ENCODE results near the gene PSD4.

The PSD4 gene

DNA sequence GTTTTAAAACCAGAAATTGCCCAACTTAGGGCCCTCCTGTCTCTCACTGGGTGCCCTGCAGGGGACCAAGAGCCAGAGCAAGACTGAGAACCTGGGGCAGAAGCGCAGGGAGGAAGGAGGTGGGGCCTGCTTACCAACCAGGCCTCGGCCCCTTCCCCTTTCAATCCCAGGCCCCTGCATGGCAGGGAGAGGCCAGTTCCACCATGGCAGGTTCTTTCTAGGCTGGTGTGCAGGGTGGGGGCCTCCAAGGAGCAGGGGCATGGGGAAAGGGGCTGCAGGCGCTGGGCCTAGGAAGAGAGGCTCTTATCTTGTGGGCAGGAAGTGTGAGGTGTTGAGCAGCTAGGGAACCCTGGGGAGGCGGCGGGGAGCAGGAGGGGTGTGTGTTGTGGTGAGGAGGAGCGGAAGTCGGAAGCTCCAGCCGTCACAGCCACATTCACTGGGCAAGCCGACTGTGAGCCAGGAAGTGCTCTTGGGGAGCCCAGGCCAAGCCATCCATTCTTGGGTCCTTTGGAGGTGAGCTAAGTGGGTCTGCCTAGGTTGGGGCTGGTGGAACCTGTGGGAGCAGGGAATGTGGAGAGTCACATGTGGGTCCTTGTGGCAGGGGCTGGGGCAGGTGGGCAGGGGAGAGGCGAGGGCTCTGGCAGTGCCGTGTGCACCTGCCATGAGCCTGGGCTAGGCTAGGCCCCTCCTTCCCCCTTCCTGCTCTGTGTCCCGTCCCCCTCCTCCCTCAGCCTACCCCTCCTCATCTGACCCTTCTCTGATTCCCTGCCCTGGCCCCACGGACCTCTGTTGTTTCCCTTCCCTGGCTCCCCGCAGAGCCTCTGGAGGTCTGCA lies at the start of gene PSD4:
PSD4 (plus strand) TSS at position 430 of the 834 bp plus-strand sequence. CDS start 8,486 bp downstream, outside the sequence.
- no peak for DNase-seq

DNA sequence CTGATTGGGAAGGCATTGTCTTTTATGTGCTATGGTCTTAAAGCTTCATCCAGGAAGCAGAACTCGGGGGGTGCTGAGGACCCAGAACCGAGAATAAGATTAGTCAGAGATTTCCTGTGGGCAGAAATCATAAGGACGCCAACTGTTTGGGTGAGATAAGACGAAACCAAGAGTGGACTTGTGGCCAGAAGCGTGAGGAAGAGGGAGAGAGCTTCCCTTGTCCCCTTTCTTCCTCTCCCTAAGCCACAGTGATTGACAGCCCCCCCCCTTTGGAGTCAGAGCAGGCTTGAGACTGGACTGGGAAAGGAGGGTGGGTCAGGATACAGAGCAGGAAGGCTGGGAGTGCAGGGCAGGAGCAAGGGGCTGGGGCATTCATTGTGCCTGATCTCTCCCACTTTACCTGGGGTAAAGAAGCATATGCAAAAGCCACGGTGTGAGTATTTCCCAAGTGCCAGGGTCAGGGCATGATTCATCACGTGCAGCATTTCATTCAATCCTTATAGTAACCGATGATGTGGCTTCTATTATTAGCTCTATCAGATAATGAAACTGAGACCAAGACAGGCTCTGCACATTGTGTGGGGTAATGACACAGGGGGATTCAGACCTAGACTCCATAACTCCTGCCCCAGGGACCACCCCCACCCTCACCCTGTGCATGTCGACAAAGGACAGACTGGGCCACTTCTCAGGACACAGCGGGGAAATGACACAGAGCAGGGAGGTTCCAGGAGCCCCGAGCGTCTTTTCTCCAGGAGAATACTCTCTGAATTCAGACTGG lies 49.4 kb upstream of the PSD4 start:
- DNase-seq, result no peak

DNA sequence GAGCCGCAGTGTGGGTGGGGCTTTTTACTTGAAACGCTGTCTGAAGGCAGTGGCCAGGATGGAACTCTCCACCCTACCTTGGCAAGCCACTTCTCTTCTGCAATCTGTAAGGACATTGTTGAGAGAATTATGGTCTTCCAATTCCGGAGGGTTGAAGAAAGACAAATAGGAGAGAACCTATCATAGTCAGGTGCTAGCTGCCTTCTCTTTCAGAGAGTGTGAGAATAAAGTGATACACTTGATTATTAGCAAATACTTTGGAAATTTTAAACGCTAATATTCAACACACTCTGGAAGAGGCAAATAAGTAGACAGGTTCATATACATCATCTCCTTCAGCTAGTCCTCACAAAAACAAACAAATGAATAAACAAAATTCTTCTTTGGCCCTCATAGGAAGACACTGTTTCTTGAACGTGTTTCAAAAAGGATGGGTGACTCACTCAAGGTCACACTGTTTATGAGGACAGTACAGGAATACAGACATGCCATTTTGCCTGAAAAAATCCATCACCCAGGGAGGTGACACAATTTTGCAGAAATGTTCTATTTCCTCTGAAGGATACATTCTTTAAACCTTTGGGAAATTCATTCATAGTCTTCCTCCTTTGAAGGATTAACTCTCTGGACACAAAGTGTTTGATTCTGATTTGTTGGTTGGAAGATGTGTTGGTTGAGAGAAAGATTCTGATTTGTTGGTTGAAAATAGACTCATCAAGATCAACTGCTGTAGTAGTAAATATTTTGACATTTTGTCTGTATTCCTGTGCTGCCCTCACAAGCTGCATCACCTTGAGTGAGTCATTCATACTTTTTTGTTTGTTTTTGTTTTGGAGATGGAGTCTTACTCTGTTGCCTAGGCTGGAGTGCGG lies 48.6 kb upstream of the PSD4 start:
- no peak for DNase-seq

DNA sequence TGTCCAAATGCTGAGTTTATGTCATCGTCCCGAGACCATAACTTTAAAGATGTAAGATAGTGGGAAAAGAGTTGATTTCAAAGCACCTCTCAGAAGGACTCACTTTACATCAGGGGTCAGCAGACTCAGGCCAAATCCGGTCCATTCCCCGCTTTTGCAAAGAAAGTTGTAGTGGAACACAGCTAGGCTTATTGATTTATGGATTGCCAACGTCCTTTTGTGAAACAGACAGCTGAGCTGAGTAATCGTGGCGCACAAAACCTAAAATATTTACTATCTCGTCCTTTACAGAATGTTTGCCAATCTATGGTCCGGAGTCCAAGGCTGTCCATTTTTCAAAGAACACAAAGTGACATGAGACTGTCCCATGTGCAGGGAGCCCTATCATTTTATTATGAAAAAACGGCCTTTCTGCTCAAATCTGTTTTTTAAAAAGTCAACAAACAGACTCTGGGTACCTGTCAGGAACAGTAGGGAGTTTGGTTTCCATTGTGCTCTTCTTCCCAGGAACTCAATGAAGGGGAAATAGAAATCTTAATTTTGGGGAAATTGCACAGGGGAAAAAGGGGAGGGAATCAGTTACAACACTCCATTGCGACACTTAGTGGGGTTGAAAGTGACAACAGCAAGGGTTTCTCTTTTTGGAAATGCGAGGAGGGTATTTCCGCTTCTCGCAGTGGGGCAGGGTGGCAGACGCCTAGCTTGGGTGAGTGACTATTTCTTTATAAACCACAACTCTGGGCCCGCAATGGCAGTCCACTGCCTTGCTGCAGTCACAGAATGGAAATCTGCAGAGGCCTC lies 46.7 kb upstream of the PSD4 start, which contains the start of gene IL1RN:
IL1RN (plus strand) TSS at position 754 of the 801 bp plus-strand sequence; CDS start at position 781, 27 bp downstream.
- DNase-seq, result no peak

DNA sequence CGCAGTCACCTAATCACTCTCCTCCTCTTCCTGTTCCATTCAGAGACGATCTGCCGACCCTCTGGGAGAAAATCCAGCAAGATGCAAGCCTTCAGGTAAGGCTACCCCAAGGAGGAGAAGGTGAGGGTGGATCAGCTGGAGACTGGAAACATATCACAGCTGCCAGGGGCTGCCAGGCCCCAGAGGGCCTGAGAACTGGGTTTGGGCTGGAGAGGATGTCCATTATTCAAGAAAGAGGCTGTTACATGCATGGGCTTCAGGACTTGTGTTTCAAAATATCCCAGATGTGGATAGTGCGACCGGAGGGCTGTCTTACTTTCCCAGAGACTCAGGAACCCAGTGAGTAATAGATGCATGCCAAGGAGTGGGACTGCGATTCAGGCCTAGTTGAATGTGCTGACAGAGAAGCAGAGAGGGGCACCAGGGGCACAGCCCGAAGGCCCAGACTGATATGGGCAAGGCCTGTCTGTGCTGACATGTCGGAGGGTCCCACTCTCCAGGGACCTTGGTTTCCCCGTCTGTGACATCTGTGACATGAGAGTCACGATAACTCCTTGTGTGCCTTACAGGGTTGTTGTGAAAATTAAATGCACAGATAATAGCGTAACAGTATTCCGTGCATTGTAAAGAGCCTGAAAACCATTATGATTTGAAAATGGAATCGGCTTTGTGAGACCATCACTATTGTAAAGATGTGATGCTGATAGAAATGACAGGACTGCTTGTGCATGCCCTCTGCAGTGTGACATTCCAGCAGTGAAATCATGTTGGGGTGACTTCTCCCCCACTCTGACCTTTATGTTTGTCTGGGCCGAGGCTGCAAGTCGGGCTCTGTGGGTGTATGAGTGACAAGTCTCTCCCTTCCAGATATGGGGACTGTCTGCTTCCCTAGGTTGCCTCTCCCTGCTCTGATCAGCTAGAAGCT lies 45.9 kb upstream of the PSD4 start:
- DNase-seq, result no peak

DNA sequence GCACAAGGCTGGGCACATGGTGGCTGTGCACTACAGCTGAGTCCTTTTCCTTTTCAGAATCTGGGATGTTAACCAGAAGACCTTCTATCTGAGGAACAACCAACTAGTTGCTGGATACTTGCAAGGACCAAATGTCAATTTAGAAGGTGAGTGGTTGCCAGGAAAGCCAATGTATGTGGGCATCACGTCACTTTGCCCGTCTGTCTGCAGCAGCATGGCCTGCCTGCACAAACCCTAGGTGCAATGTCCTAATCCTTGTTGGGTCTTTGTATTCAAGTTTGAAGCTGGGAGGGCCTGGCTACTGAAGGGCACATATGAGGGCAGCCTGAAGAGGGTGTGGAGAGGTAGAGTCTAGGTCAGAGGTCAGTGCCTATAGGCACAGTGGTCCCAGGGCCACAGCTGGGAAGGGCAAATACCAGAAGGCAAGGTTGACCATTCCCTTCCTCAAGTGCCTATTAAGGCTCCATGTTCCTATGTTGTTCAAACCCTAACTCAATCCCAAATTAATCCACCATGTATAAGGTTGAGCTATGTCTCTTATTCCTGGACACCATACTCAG lies 44.2 kb upstream of the PSD4 start:
- DNase-seq, result no peak

DNA sequence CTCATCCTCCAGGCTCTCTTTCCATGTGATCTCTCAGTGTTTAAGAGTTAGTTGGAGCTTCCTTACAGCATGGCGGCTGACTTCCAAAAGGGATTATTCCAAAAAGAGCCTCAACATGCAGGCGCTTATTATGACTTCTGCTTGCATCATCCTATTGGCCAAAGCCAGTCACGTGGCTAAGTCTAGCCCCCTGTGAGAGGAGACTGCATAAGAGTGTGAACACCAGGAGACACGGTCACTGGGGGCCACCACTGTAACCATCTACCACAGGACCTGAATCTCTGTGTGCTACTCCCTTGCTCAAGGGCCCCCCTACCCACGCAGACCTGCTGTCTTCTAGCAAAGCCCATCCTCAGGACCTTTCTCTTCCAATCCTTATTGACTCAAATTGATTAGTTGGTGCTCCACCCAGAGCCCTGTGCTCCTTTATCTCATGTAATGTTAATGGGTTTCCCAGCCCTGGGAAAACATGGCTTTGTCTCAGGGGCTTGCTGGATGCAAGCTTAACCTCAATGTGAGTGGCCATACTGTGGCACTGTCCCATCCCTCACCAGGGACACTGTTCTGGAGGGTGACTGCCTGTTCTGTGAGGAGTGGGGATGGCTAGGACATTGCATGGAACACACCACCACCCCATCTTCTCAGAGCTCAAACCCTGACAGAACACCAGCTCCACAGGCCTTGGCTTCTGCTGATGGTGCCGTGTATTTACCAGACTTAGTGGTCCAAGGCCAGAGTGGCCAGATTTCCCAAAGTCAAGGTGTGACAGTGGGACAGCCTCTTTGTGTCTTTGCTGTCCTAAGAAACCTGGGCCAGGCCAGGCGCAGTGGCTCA lies 42.2 kb upstream of the PSD4 start:
- no peak for DNase-seq

DNA sequence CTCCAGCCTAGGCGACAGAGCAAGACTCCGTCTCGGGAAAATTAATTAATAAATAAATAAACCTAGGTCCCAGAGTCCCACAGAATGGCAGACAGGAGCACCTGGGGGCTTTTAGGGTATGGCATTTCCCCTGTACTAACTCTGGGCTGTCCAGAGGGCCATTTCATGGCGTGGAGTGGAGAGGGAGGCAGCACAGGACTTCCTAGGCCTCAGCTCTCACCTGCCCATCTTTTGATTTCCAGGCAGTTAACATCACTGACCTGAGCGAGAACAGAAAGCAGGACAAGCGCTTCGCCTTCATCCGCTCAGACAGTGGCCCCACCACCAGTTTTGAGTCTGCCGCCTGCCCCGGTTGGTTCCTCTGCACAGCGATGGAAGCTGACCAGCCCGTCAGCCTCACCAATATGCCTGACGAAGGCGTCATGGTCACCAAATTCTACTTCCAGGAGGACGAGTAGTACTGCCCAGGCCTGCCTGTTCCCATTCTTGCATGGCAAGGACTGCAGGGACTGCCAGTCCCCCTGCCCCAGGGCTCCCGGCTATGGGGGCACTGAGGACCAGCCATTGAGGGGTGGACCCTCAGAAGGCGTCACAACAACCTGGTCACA lies 41.3 kb upstream of the PSD4 start:
- DNase-seq, result no peak

DNA sequence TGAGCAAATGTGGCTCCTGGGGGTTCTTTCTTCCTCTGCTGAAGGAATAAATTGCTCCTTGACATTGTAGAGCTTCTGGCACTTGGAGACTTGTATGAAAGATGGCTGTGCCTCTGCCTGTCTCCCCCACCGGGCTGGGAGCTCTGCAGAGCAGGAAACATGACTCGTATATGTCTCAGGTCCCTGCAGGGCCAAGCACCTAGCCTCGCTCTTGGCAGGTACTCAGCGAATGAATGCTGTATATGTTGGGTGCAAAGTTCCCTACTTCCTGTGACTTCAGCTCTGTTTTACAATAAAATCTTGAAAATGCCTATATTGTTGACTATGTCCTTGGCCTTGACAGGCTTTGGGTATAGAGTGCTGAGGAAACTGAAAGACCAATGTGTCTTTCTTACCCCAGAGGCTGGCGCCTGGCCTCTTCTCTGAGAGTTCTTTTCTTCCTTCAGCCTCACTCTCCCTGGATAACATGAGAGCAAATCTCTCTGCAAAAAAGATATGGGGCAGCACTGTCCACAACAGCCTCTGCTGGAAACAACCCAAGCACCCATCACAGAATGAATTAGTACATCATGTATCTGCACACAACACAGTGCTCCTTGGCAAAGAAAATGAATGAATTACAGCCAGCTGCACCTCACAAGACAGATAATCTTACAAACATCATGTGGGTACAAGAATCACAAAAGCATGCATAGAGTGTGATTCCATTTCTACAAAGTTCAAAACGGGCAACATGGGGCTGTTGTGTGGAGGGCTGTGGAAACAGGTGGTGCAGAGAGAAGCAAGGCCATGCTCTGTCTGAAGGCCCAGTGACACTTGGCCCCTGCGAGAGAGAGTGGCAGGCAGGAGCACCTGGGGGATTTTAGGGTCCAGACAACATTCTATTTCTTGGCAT lies 39.8 kb upstream of the PSD4 start:
- no peak for DNase-seq

DNA sequence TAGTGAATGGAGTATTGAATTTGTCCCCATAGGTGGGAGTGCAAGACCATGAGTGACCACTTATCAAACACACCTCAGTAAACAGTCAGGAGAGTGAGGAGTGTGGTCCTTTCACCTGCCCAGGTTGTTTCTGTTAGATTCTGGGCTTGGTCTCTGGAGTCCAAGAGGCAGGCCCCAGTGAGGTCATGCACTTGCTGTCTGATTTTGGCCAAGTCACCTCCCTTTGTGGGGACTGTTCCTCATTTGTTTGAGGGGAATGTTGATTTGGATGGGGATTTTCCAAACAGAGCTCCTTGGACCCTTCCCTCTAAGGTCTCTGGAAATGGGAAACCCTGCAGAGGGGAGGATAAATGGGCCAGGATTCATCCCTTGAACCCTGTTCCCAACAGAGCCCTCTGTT lies 39.1 kb upstream of the PSD4 start:
- no peak for DNase-seq

DNA sequence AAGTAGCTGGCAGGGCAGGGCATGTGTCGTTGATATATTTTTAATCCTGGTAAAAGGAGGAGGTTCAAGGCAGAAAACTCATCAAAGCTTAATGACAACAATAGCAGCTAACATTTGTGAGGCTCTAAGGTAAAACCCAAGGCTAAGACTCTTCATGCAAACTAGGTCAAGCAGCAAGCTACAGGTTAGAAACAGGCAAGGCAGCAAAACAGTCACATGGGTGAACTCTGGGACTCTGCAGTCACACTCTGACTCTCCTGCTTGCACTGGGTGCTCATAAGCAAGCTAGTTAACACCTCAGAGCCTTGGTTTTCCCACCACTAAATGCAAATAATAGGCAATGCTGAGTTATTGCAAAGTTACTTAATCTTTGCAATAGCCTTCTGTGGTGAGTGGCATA lies 38.5 kb upstream of the PSD4 start:
- DNase-seq, result no peak

DNA sequence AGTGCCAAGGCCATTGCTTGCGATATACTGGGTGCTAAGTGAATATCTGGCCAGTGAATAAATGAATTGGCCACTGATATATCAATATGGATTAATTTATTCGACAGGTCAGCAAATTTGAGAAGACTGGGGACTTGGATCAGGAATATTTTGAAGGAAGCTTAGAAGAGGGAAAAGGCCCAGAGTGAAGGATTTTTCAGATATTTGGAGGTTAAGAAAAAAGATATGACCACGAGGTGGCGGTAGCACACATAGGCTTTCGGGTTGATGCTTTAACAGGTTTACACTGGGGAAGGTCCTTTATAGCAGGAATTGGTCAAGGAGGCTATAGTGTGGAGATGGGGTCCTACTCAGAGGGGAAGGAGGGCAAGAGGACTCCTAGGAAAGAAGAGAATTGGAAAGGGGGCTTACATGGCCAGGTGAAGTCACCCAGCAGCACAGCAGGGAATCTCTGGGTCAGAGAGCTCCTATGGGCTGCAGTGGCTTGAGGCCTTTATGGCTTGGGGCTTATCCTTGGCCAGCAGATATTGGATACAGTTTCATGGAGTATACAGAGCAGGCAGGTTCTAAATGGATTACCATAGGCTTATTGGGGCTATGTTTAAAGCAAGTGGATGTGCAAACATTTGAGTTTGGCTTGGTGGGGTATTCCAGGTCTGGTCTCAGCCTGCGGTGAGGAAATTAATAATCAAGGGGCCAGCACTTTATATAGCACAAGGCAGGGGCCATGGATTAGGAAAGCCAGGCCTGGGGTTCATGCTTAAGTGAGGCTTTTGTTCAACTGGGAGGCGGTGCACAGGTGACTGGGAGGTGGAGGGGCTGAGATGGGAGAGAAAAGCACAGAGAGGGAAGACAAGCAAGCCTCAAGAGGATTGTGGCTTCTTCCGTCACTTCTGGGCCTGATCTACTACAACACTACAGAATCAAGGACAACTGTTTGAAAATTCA lies 36.7 kb upstream of the PSD4 start:
- DNase-seq, result peak; percentile 32

DNA sequence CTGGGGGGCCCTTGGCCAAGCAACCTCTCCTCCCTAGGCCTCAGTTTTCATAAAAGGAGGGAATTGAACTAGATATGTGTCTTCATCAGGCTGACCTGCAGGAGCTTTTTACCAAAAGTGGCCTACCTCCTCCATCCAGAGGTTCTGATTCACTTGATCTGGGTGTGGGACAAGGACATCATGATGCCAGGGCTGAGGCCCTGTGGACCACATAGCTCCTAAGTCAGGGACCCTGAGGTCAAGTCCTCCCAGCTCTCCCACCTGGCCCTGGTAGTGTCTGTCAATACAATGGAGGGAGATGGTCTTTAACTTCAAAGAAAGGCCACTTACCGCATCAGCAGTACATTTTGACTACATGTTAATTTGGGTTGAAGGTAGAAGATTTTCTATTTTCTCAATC lies 35.9 kb upstream of the PSD4 start:
- no peak for DNase-seq

DNA sequence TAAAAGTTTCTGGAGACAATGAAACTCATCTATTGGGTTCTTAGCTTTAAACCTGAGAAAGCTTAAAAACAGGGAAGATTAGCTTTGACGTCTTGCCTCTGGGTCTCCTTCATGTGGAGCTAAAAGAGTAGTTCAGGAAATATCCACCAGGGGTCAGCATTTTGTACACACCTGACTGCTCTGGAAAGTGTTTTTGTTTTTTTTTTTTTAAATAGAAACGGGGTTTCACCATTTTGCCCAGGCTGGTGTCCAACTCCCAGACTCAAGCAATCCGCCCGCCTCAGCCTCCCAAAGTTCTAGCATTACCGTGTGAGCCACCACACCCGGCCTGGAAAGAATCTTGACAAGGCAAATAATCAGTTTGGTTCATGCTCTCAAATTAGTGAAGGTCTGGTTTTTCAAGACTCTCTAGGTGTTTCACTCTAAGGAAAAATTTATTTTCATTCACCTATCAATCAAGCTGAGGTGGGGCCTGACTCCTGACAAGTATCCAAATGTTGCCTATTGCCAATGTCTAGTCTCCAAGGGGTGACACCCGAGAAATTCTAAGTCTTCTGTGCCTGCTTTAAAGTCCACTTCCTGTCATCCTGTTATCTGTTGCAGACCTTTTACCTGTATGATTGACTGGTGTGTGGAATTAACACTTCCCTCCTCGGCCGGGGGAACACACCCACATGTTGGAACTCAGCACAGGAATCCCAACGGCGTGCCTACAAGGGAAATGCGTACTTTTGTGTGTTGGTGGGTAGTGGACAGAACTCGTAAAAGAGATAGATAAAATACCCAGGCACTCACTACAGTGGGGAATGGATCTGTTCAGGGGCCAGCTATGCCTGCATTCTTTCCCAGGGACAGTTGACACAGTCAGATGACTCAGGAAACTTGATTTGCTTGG lies 35.1 kb upstream of the PSD4 start:
- peak; percentile 63 for DNase-seq

DNA sequence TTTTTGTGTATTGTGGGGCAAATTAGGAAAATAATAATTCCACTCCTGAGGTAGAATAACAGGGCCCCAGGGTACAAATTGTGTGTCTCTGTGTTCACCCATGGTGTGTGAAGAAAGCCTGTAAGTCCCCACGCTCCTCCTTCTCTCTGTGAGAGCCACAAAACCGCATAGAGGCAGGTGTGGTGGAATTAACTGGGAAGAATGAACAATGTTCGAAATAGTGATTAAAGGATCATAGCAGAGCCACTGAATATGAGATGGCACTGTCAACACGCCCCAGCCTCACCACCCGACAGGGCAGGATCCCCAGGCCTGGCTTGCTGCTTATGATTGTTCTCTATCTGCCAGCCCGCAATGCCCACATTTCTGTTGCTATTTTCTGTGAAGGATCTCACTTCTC lies 32.3 kb upstream of the PSD4 start:
- DNase-seq, result no peak

DNA sequence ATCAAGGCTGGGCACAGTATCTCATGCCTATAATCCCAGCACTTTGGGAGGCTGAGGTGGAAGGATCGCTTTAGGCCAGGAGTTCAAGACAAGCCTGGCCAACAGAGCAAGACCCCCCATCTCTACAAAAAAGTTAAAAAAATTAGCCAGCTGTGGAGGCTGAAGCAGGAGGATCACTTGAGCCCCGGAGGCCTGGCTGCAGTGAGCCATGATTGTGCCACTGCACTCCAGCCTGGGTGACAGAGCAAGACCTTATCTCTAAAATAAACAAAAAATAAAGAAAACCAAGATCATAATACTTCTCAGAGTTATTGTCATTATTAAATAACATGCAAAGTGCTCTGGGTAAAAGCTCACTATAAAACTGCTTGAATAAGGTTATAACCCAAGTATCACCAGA lies 31.5 kb upstream of the PSD4 start:
- DNase-seq, result no peak

All from COR-L47 (cell line).